ENCODE data around the gene ECHDC3.

Gene ECHDC3, protein sequence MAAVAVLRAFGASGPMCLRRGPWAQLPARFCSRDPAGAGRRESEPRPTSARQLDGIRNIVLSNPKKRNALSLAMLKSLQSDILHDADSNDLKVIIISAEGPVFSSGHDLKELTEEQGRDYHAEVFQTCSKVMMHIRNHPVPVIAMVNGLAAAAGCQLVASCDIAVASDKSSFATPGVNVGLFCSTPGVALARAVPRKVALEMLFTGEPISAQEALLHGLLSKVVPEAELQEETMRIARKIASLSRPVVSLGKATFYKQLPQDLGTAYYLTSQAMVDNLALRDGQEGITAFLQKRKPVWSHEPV

DNA sequence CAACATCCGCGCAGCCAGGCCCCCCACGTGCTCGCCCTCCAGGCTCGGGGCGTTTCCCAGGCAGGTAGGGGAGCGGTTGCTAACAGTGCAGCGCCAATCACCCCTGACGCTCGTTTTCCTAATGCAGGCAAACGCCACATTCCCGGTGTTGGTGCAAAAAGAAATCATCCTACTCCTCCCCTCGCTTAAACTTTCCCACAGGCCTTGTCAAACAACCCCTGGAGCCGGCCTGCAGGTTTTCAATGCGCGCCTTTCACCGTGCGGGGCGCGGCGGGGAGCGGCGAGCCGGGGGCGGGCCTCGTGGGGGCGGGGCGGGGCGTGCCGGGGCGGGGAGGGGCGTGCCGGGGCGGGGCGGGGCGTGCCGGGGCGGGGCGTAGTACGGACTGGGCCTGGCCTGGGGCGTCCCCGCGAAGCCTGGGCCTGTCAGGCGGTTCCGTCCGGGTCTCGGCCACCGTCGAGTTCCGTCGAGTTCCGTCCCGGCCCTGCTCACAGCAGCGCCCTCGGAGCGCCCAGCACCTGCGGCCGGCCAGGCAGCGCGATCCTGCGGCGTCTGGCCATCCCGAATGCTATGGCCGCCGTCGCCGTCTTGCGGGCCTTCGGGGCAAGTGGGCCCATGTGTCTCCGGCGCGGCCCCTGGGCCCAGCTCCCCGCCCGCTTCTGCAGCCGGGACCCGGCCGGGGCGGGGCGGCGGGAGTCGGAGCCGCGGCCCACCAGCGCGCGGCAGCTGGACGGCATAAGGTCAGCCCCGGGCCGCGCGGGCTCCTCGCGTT lies at the start of gene ECHDC3:
TSS of gene ECHDC3 (plus strand) at position 374 of the 770 bp plus-strand sequence. CDS start at position 569, 195 bp downstream.
- Histone ChIP-seq H3K9me3 (ENCODE audit: control insufficient read depth, insufficient read depth, low read length) (peaks cover 3% of the 10 kb centered on the region; the same call in 1 of the 2 replicates), H3K9ac (ENCODE audit: low read depth, low read length) (peak within 1 kb of the TSS; percentile 71), H3K36me3 (ENCODE audit: insufficient read depth, low read length) (peaks cover 5% of the 10 kb centered on the region; the same call in 1 of the 2 replicates), H3K4me1 (ENCODE audit: insufficient read depth, low read length) (no peaks in the 10 kb centered on the region)

- Histone ChIP-seq H3K4me1 (ENCODE audit: insufficient read depth, low read length) (no peaks in the 10 kb centered on the region), H3K36me3 (ENCODE audit: insufficient read depth, low read length) (no peaks in the 10 kb centered on the region), H3K9ac (ENCODE audit: low read depth, low read length) (no peak overlapping the region), H3K9me3 (ENCODE audit: control insufficient read depth, insufficient read depth, low read length) (no peaks in the 10 kb centered on the region)
Observed at GRCh38 chr10:11693376-11693775, 48.8 kb upstream of the ECHDC3 start.

DNA sequence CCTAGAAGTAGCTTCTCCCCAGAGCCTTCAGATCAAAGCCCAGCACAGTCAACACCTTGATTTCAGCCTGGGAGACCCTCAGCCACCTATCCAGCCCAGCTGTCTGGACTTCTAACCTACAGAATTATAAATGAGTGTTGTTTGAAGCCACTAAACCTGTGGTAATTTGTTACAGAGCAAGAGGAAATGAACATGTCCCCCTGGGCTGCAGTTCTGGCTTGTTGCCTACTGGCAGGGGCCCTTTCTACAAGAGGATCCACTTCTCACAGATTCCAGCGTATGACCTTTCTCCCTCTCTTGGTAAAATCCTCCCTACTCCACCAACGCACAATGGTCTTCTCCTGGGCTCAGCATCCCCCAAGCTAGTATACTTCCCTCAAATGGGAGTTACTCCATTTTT lies 46.4 kb upstream of the ECHDC3 start:
- Histone ChIP-seq H3K4me1 (ENCODE audit: insufficient read depth, low read length) (no peaks in the 10 kb centered on the region), H3K36me3 (ENCODE audit: insufficient read depth, low read length) (no peaks in the 10 kb centered on the region), H3K9ac (ENCODE audit: low read depth, low read length) (no peak overlapping the region), H3K9me3 (ENCODE audit: control insufficient read depth, insufficient read depth, low read length) (no peaks in the 10 kb centered on the region)

- Histone ChIP-seq H3K4me1 (ENCODE audit: insufficient read depth, low read length) (no peaks in the 10 kb centered on the region), H3K36me3 (ENCODE audit: insufficient read depth, low read length) (no peaks in the 10 kb centered on the region), H3K9me3 (ENCODE audit: control insufficient read depth, insufficient read depth, low read length) (no peaks in the 10 kb centered on the region), H3K9ac (ENCODE audit: low read depth, low read length) (no peak overlapping the region)
Observed at GRCh38 chr10:11697718-11698527, 44.3 kb upstream of the ECHDC3 start.

- H3K9ac ChIP-seq (ENCODE audit: low read depth, low read length), result no peak overlapping the region
- no peaks in the 10 kb centered on the region for H3K9me3 ChIP-seq (ENCODE audit: control insufficient read depth, insufficient read depth, low read length)
- no peaks in the 10 kb centered on the region for H3K4me1 ChIP-seq (ENCODE audit: insufficient read depth, low read length)
- no peaks in the 10 kb centered on the region for H3K36me3 ChIP-seq (ENCODE audit: insufficient read depth, low read length)
Observed at GRCh38 chr10:11698691-11699549, 43.3 kb upstream of the ECHDC3 start.

- H3K9me3 ChIP-seq (ENCODE audit: control insufficient read depth, insufficient read depth, low read length), result no peaks in the 10 kb centered on the region
- H3K9ac ChIP-seq (ENCODE audit: low read depth, low read length), result no peak overlapping the region
- H3K36me3 ChIP-seq (ENCODE audit: insufficient read depth, low read length), result no peaks in the 10 kb centered on the region
- H3K4me1 ChIP-seq (ENCODE audit: insufficient read depth, low read length), result no peaks in the 10 kb centered on the region
Observed at GRCh38 chr10:11699550-11700097, 42.6 kb upstream of the ECHDC3 start.

DNA sequence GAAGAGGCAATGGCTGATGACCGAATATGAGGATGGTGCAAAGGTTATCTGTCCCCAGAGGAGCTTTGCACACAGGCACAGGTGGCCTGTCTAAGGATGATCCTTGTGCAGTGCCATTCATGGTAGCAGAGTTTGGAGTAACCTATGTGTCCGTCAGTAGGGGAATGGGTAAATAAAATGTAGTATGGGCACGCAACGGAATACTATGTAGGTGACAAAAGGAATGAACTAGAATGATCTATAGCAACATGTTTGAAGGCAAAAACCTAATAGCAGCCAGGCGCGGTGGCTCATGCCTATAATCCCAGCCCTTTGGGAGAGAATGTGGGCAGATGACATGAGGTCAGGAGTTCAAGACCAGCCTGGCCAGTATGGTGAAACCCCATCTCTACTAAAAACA lies 41.6 kb upstream of the ECHDC3 start:
- H3K9ac ChIP-seq (ENCODE audit: low read depth, low read length), result no peak overlapping the region
- H3K36me3 ChIP-seq (ENCODE audit: insufficient read depth, low read length), result no peaks in the 10 kb centered on the region
- H3K4me1 ChIP-seq (ENCODE audit: insufficient read depth, low read length), result no peaks in the 10 kb centered on the region
- no peaks in the 10 kb centered on the region for H3K9me3 ChIP-seq (ENCODE audit: control insufficient read depth, insufficient read depth, low read length)

GRCh38 chr10:11701451-11702095 lies 40.6 kb upstream of the ECHDC3 start:
- no peak overlapping the region for H3K9ac ChIP-seq (ENCODE audit: low read depth, low read length)
- no peaks in the 10 kb centered on the region for H3K4me1 ChIP-seq (ENCODE audit: insufficient read depth, low read length)
- no peaks in the 10 kb centered on the region for H3K9me3 ChIP-seq (ENCODE audit: control insufficient read depth, insufficient read depth, low read length)
- no peaks in the 10 kb centered on the region for H3K36me3 ChIP-seq (ENCODE audit: insufficient read depth, low read length)

- Histone ChIP-seq H3K9me3 (ENCODE audit: control insufficient read depth, insufficient read depth, low read length) (no peaks in the 10 kb centered on the region), H3K9ac (ENCODE audit: low read depth, low read length) (no peak overlapping the region), H3K36me3 (ENCODE audit: insufficient read depth, low read length) (no peaks in the 10 kb centered on the region), H3K4me1 (ENCODE audit: insufficient read depth, low read length) (no peaks in the 10 kb centered on the region)
Observed at GRCh38 chr10:11702264-11702663, 39.9 kb upstream of the ECHDC3 start.

- Histone ChIP-seq H3K9me3 (ENCODE audit: control insufficient read depth, insufficient read depth, low read length) (no peaks in the 10 kb centered on the region), H3K9ac (ENCODE audit: low read depth, low read length) (no peak overlapping the region), H3K36me3 (ENCODE audit: insufficient read depth, low read length) (no peaks in the 10 kb centered on the region), H3K4me1 (ENCODE audit: insufficient read depth, low read length) (no peaks in the 10 kb centered on the region)
Observed at GRCh38 chr10:11704092-11704491, 38.1 kb upstream of the ECHDC3 start.

GRCh38 chr10:11705722-11706121 lies 36.5 kb upstream of the ECHDC3 start:
- Histone ChIP-seq H3K9me3 (ENCODE audit: control insufficient read depth, insufficient read depth, low read length) (no peaks in the 10 kb centered on the region), H3K36me3 (ENCODE audit: insufficient read depth, low read length) (no peaks in the 10 kb centered on the region), H3K9ac (ENCODE audit: low read depth, low read length) (no peak overlapping the region), H3K4me1 (ENCODE audit: insufficient read depth, low read length) (no peaks in the 10 kb centered on the region)

GRCh38 chr10:11706895-11707567 lies 35.2 kb upstream of the ECHDC3 start:
- H3K9me3 ChIP-seq (ENCODE audit: control insufficient read depth, insufficient read depth, low read length), result no peaks in the 10 kb centered on the region
- no peaks in the 10 kb centered on the region for H3K4me1 ChIP-seq (ENCODE audit: insufficient read depth, low read length)
- H3K36me3 ChIP-seq (ENCODE audit: insufficient read depth, low read length), result no peaks in the 10 kb centered on the region
- no peak overlapping the region for H3K9ac ChIP-seq (ENCODE audit: low read depth, low read length)
